Neural crest cell (in vitro differentiated cells): ENCODE measurements around the gene CCNDBP1. TPM values are rescaled to one million over a fixed set of nuclear protein-coding genes. Genes with fewer than 3 reads are reported as not detected.
"Not testable (repeated sequence)": the region's sequence is repeated elsewhere in the genome, so short reads cannot be mapped to it uniquely, and the experiment has no call there.

Experiments
- DNase-seq: peaks from one replicate; pipeline ENCODE4 v3.0.0; 2021; ENCODE audit warnings: low read depth, mixed read lengths, low spot score
- H3K27ac Mint-ChIP-seq: one replicate; pipeline ENCODE4 v1.8.0; 2021; ENCODE audit warnings: mild to moderate bottlenecking, mixed read lengths; ENCODE audit not compliant: unreplicated experiment
- H3K27me3 Mint-ChIP-seq: 2 replicates; pipeline ENCODE4 v1.8.0; 2021; ENCODE audit warnings: low read depth, mild to moderate bottlenecking, mixed read lengths
- H3K36me3 Mint-ChIP-seq: 2 replicates; pipeline ENCODE4 v1.8.0; 2021; ENCODE audit warnings: low read depth, mild to moderate bottlenecking, mixed read lengths
- H3K4me1 Mint-ChIP-seq: 2 replicates; pipeline ENCODE4 v1.8.0; 2021; ENCODE audit warnings: mixed read lengths
- H3K4me3 Mint-ChIP-seq: one replicate; pipeline ENCODE4 v1.8.0; 2021; ENCODE audit warnings: mild to moderate bottlenecking, mixed read lengths
- H3K9me3 Mint-ChIP-seq: 2 replicates; pipeline ENCODE4 v1.8.0; 2021; ENCODE audit warnings: mixed read lengths
- total RNA-seq: library from RNA; stranded (reverse); gene quantifications from 2 replicates; pipeline ENCODE4 v1.2.1, GENCODE V29; 2021
- TF ChIP-seq, protein P1 (sequence below): fragments of 200-600 bp; sonication (generic); conservative IDR thresholded peaks from 2 replicates; pipeline ENCODE4 v1.5.0; 2021; ENCODE audit warnings: antibody characterized with exemption, mild to moderate bottlenecking

The CCNDBP1 gene
- total RNA-seq, 1 donor from 2014 or later = 31.4 TPM

DNA sequence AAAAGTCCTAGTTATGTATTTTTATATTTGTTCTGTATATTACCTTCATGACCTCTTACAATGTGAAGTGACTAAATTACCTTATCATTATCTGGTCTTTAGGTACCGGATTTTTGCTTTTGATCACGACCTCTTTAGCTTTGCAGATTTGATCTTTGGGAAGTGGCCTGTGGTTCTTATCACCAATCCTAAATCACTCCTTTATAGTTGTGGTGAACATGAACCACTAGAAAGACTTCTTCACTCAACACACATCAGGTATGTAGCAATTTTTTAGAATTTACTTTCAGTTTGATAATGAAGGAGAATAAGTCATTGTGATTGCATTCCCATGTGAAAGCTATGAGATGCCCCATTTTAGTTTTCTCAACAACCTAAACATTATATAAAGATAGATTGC lies 33.5 kb upstream of the CCNDBP1 start:
- H3K9me3 Mint-ChIP-seq = no peaks in the 10 kb centered on the region
- TF ChIP-seq, protein P1, sequence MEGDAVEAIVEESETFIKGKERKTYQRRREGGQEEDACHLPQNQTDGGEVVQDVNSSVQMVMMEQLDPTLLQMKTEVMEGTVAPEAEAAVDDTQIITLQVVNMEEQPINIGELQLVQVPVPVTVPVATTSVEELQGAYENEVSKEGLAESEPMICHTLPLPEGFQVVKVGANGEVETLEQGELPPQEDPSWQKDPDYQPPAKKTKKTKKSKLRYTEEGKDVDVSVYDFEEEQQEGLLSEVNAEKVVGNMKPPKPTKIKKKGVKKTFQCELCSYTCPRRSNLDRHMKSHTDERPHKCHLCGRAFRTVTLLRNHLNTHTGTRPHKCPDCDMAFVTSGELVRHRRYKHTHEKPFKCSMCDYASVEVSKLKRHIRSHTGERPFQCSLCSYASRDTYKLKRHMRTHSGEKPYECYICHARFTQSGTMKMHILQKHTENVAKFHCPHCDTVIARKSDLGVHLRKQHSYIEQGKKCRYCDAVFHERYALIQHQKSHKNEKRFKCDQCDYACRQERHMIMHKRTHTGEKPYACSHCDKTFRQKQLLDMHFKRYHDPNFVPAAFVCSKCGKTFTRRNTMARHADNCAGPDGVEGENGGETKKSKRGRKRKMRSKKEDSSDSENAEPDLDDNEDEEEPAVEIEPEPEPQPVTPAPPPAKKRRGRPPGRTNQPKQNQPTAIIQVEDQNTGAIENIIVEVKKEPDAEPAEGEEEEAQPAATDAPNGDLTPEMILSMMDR = no peak
- no peak overlapping the region for H3K4me3 Mint-ChIP-seq
- no peak overlapping the region for H3K27ac Mint-ChIP-seq
- peaks cover 4% of the 10 kb centered on the region for H3K36me3 Mint-ChIP-seq
- no peaks in the 10 kb centered on the region for H3K4me1 Mint-ChIP-seq
- H3K27me3 Mint-ChIP-seq = no peaks in the 10 kb centered on the region
- DNase-seq = no peak

- TF ChIP-seq, protein P1 = no peak
- Mint-ChIP-seq H3K27me3 (no peaks in the 10 kb centered on the region), H3K4me3 (no peak overlapping the region), H3K9me3 (no peaks in the 10 kb centered on the region), H3K36me3 (peaks cover 8% of the 10 kb centered on the region), H3K4me1 (no peaks in the 10 kb centered on the region), H3K27ac (no peak overlapping the region)
- DNase-seq = no peak
Measured at GRCh38 chr15:43153269-43153668, 31.9 kb upstream of the CCNDBP1 start.

DNA sequence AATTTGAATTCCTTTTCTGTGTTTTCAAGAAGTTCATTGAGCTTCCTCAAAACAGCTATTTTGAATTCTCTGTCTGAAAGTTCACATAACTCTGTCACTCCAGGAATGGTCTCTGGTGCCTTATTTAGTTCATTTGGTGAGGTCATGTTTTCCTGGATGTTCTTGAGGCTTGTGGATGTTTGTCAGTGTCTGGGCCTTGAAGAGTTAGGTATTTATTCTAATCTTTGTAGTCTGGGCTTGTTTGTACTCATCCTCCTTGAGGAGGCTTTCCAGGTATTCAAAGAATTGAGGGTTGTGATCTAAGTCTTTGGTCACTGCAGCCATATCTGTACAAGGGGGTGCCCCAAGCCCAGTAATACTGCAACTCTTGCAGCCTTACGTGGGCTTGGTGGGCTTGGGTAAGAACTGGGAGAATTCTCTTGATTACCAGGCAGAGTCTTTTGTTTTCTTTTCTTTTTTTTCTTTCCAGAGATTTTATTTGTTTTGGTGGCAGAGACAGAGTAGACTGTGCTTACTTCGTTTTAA lies 19.3 kb upstream of the CCNDBP1 start:
- no peak for DNase-seq
- Mint-ChIP-seq H3K27me3 (no peaks in the 10 kb centered on the region), H3K4me3 (no peak overlapping the region), H3K9me3 (peaks cover 6% of the 10 kb centered on the region), H3K36me3 (peaks cover 27% of the 10 kb centered on the region), H3K27ac (no peak overlapping the region), H3K4me1 (no peaks in the 10 kb centered on the region)
- TF ChIP-seq, protein P1 = no peak

- not testable (repeated sequence) for H3K27ac Mint-ChIP-seq, H3K9me3 Mint-ChIP-seq, H3K4me1 Mint-ChIP-seq, H3K4me3 Mint-ChIP-seq, H3K27me3 Mint-ChIP-seq, DNase-seq
- H3K36me3 Mint-ChIP-seq = peaks cover 28% of the 10 kb centered on the region
Measured at GRCh38 chr15:43167261-43167660, 17.9 kb upstream of the CCNDBP1 start.

DNA sequence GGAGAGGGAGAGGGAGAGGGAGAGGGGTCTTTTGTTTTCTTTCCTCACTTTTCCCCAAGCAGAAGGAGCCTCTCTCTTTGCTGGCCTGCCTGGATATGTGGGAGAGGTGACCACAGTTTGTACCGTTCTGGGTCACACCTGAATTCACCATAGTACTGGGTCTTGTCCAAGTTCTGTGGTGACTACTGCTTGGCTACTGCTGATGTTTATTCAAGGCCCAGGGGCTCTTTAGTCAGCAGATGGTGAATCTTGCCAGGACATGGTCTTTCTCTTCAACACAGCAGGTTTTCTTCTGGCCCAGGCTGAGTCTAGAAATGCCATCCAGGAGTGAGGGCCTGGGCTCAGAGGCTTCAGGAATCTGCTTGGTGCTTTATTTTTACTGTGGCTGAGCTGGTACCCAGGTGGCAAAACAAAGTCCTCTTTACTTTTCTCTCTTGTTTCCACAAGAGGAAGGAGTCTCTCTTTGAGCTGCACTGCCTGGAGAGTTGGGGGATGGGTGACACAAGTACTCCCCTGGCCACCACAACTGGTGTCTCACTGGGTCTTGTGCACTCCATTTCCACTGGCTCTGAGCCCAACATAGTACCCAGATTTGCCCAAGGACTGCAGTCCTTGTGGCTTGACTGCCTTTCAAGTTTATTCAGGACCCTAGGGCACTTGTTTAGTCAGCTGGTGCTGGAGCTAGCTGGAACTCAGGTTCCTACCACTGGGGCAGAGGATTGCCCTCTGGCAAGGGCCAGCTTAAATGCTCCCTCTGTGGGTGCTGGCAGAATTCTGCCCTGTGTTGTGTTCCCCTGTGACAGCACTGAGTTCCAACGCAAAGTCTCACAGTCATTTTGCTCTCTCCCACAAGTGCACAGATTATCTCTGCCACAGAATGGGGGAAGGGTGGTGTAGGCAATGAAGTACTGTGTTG lies 16.8 kb upstream of the CCNDBP1 start:
- H3K27ac Mint-ChIP-seq = peak overlapping the region; percentile 50
- no peaks in the 10 kb centered on the region for H3K27me3 Mint-ChIP-seq
- H3K9me3 Mint-ChIP-seq = peaks cover 9% of the 10 kb centered on the region
- H3K4me1 Mint-ChIP-seq = no peaks in the 10 kb centered on the region
- no peak overlapping the region for H3K4me3 Mint-ChIP-seq
- TF ChIP-seq, protein P1 = no peak
- H3K36me3 Mint-ChIP-seq = peaks cover 33% of the 10 kb centered on the region
- DNase-seq = no peak

- Mint-ChIP-seq H3K4me3 (no peak overlapping the region), H3K9me3 (peaks cover 9% of the 10 kb centered on the region), H3K36me3 (peaks cover 39% of the 10 kb centered on the region), H3K4me1 (no peaks in the 10 kb centered on the region), H3K27me3 (no peaks in the 10 kb centered on the region), H3K27ac (no peak overlapping the region)
- TF ChIP-seq, protein P1 = no peak
- no peak for DNase-seq
Measured at GRCh38 chr15:43169888-43170287, 15.3 kb upstream of the CCNDBP1 start.

DNA sequence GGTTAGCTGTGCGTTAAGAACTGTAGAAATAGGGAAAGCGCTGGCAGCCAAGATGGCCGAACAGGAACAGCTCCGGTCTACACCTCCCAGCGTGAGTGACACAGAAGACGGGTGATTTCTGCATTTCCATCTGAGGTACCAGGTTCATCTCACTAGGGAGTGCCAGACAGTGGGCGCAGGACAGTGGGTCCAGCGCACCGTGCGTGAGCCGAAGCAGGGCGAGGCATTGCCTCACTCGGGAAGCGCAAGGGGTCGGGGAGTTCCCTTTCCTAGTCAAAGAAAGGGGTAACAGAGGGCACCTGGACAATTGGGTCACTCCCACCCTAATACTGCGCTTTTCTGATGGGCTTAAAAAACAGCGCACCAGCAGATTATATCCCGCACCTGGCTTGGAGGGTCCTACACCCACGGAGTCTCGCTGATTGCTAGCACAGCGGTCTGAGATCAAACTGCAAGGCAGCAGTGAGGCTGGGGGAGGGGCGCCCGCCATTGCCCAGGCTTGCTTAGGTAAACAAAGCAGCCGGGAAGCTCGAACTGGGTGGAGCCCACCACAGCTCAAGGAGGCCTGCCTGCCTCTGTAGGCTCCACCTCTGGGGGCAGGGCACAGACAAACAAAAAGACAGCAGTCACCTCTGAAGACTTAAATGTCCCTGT lies 9.4 kb upstream of the CCNDBP1 start:
- DNase-seq, H3K4me3 Mint-ChIP-seq, H3K9me3 Mint-ChIP-seq, H3K27me3 Mint-ChIP-seq, H3K4me1 Mint-ChIP-seq, H3K27ac Mint-ChIP-seq: not testable (repeated sequence)
- H3K36me3 Mint-ChIP-seq = peaks cover 36% of the 10 kb centered on the region

GRCh38 chr15:43177147-43177546 lies 8.1 kb upstream of the CCNDBP1 start:
- not testable (repeated sequence) for H3K4me1 Mint-ChIP-seq, H3K9me3 Mint-ChIP-seq, H3K27ac Mint-ChIP-seq, DNase-seq, H3K4me3 Mint-ChIP-seq, H3K27me3 Mint-ChIP-seq
- H3K36me3 Mint-ChIP-seq = peaks cover 33% of the 10 kb centered on the region
